HL-60 (cell line): ENCODE data around the gene CDK5RAP1.
"Not testable (repeated sequence)": the region's sequence is repeated elsewhere in the genome, so short reads cannot be mapped to it uniquely, and the experiment has no call there.

Experiments used
- DNase-seq, 2 experiments: peaks; one replicate each; pipeline ENCODE4 v3.0.0-alpha.2; 2010 to 2020; ENCODE audit warnings: low read depth in 1 of 2, low spot score in 1 of 2
- H3K27ac ChIP-seq: fragments of 250-450 bp; sonication (Bioruptor Pico); replicated peaks from 2 replicates; pipeline ENCODE4 v1.5.1; 2020; ENCODE audit warnings: mild to moderate bottlenecking, moderate library complexity
- H3K27me3 ChIP-seq: fragments of 250-450 bp; sonication (Bioruptor Pico); 2 replicates; pipeline ENCODE4 v1.5.1; 2021; ENCODE audit warnings: mild to moderate bottlenecking, moderate library complexity; ENCODE audit not compliant: insufficient read depth, poor library complexity, severe bottlenecking
- H3K4me3 ChIP-seq: replicated peaks from 2 replicates; pipeline ENCODE4 v1.5.1; 2011; ENCODE audit warnings: mild to moderate bottlenecking, control low read depth, low read length; ENCODE audit not compliant: insufficient read depth
- CTCF ChIP-seq: IDR thresholded peaks from one replicate; pipeline ENCODE4 v1.5.1; 2011; ENCODE audit warnings: low read length, control low read depth, inconsistent platforms; ENCODE audit not compliant: insufficient read depth
- GABPA ChIP-seq: IDR thresholded peaks from 2 replicates; pipeline ENCODE4 v1.6.1; 2012; ENCODE audit warnings: low read depth
- POLR2AphosphoS5 ChIP-seq: IDR thresholded peaks from 2 replicates; pipeline ENCODE4 v1.6.1; 2012; ENCODE audit warnings: low read depth
- REST ChIP-seq: IDR thresholded peaks from 2 replicates; pipeline ENCODE4 v1.6.1; 2012; ENCODE audit warnings: low read depth; ENCODE audit not compliant: insufficient replicate concordance
- SPI1 ChIP-seq: IDR thresholded peaks from 2 replicates; pipeline ENCODE4 v1.6.1; 2012; ENCODE audit warnings: low read depth, mild to moderate bottlenecking, borderline replicate concordance

CDK5RAP1 gene

GRCh38 chr20:33442136-33443005 is 41.1 kb upstream of the CDK5RAP1 start:
- no peak overlapping the region for H3K27ac ChIP-seq
- H3K27me3 ChIP-seq = peaks cover 5% of the 10 kb centered on the region
- H3K4me3 ChIP-seq = no peak overlapping the region
- TF ChIP-seq REST = no peak
- TF ChIP-seq CTCF = no peak
- TF ChIP-seq GABPA = no peak
- DNase-seq = no peak

- H3K27ac ChIP-seq = no peak overlapping the region
- TF ChIP-seq REST (no peak), SPI1 (no peak), GABPA (no peak), POLR2AphosphoS5 (no peak), CTCF (no peak)
Measured at GRCh38 chr20:33441142-33441955, 40.0 kb upstream of the CDK5RAP1 start.

GRCh38 chr20:33440562-33440961 is 39.2 kb upstream of the CDK5RAP1 start:
- H3K4me3 ChIP-seq = not testable (repeated sequence)

More at GRCh38 chr20:33441142-33441955, 40.0 kb upstream of the CDK5RAP1 start:
- Histone ChIP-seq H3K27me3 (peaks cover 5% of the 10 kb centered on the region), H3K4me3 (no peak overlapping the region)
- DNase-seq = no peak

GRCh38 chr20:33438481-33438880 is 37.2 kb upstream of the CDK5RAP1 start:
- TF ChIP-seq CTCF = no peak
- TF ChIP-seq REST = no peak
- TF ChIP-seq GABPA = no peak
- no peak for TF ChIP-seq SPI1
- no peak for TF ChIP-seq POLR2AphosphoS5
- Histone ChIP-seq H3K27me3 (peaks cover 5% of the 10 kb centered on the region), H3K4me3 (no peak overlapping the region), H3K27ac (no peak overlapping the region)
- DNase-seq = no peak

More at GRCh38 chr20:33440562-33440961, 39.2 kb upstream of the CDK5RAP1 start:
- H3K27me3 ChIP-seq, H3K27ac ChIP-seq, DNase-seq: not testable (repeated sequence)
